K562 (cell line): ENCODE results near the gene IL23R. TPM values are rescaled to one million over a fixed set of nuclear protein-coding genes. Genes with fewer than 3 reads are reported as not detected.

ENCODE experiments used
- ATAC-seq: fragments of 200-7000 bp; cut with Tn5 transposase; 3 replicates; pipeline ENCODE4 v1.9.1; 2020; ENCODE audit warnings: moderate library complexity
- BruUV-seq: library from RNA; stranded (reverse); fragments of 400-500 nt; replicated peaks from 2 replicates; lab custom pipeline; 2021; lab: Mats Ljungman, UMichigan
- CTCF ChIA-PET: fragments of 300-600 bp; formaldehyde crosslinking; extraction: SDS; loops from one replicate; lab custom pipeline; 2021; ENCODE audit warnings: low intra/inter-chr PET ratio; lab: Yijun Ruan, JAX
- POLR2A ChIA-PET: fragments of 300-600, 350-650 bp; sonication (Branson Sonifier 250); formaldehyde crosslinking; extraction: SDS; loops from one replicate; lab custom pipeline; 2021; ENCODE audit warnings: antibody characterized with exemption, inconsistent platforms; lab: Yijun Ruan, JAX
- DNase-seq, 4 experiments: peaks; one replicate each; pipeline versions ENCODE4 v3.0.0 to v3.0.0-alpha.2; 2011 to 2018; ENCODE audit warnings: low spot score in 3 of 4, mixed read lengths in 3 of 4; ENCODE audit errors: extremely low read depth in 1 of 4
- FAIRE-seq: peaks from 2 replicates; lab custom pipeline; 2011; peaks lifted over from hg19 to GRCh38; lab: Jason Lieb, UNC
- H2AFZ ChIP-seq: 2 replicates; pipeline ENCODE4 v1.6.0; 2011; ENCODE audit warnings: low read depth, low read length, control low read depth, inconsistent platforms
- H3K27ac ChIP-seq: fragments of 200-600 bp; 3 replicates; pipeline ENCODE4 v1.8.0; 2011; ENCODE audit warnings: low read depth, mild to moderate bottlenecking, control low read depth, inconsistent platforms, low read length, moderate library complexity, mixed read lengths; ENCODE audit errors: extremely low read depth
- H3K27me3 ChIP-seq, 2 experiments: fragments of 300-600 bp in 1 of 2; 2 replicates in 1 of 2; 3 replicates in 1 of 2; pipeline versions ENCODE4 v1.6.0 to v1.8.0; 2011; ENCODE audit warnings: inconsistent platforms in 2 of 2, low read length in 2 of 2, mild to moderate bottlenecking in 1 of 2, mixed read lengths in 1 of 2, moderate library complexity in 1 of 2; ENCODE audit not compliant: control insufficient read depth in 2 of 2, insufficient read depth in 2 of 2
- H3K36me3 ChIP-seq: fragments of 300-600 bp; 3 replicates; pipeline ENCODE4 v1.8.0; 2011; ENCODE audit warnings: mild to moderate bottlenecking, low read length, inconsistent platforms; ENCODE audit not compliant: control insufficient read depth, insufficient read depth
- H3K4me1 ChIP-seq, 2 experiments: fragments of 200-600 bp in 1 of 2; replicated peaks in 1 of 2; 2 replicates in 1 of 2; 3 replicates in 1 of 2; pipeline versions ENCODE4 v1.5.1 to v1.8.0; 2011; ENCODE audit warnings: inconsistent platforms in 2 of 2, low read length in 2 of 2, mild to moderate bottlenecking in 1 of 2, mixed read lengths in 1 of 2, moderate library complexity in 1 of 2; ENCODE audit not compliant: control insufficient read depth in 2 of 2, insufficient read depth in 2 of 2
- H3K4me2 ChIP-seq: 2 replicates; pipeline ENCODE4 v1.6.1; 2011; ENCODE audit warnings: low read length, control low read depth, inconsistent platforms, mixed read lengths; ENCODE audit not compliant: insufficient read depth
- H3K4me3 ChIP-seq: fragments of 200-600 bp; sonication (generic), shearing (Covaris generic); 2 replicates; pipeline ENCODE4 v1.5.1; 2016; ENCODE audit warnings: control low read depth, inconsistent platforms
- H3K79me2 ChIP-seq: fragments of 200-600 bp; 3 replicates; pipeline ENCODE4 v1.8.0; 2011; ENCODE audit warnings: low read length, inconsistent platforms; ENCODE audit not compliant: control insufficient read depth, insufficient read depth
- H3K9ac ChIP-seq, 2 experiments: 2 replicates each; pipeline versions ENCODE4 v1.6.0 to v1.6.1; 2011; ENCODE audit warnings: low read depth in 2 of 2, low read length in 2 of 2, control low read depth in 1 of 2, inconsistent platforms in 1 of 2, mild to moderate bottlenecking in 1 of 2, mixed read lengths in 1 of 2; ENCODE audit not compliant: insufficient read depth in 1 of 2
- H3K9me1 ChIP-seq: one replicate; pipeline ENCODE4 v1.6.0; 2011; ENCODE audit warnings: inconsistent platforms, mild to moderate bottlenecking, low read length, moderate library complexity; ENCODE audit not compliant: control insufficient read depth, insufficient read depth
- H3K9me3 ChIP-seq: replicated peaks from 2 replicates; pipeline ENCODE4 v1.5.1; 2011; ENCODE audit warnings: low read depth, low read length, inconsistent platforms; ENCODE audit not compliant: control insufficient read depth, insufficient read depth
- H4K20me1 ChIP-seq: replicated peaks from 2 replicates; pipeline ENCODE4 v1.6.1; 2011; ENCODE audit warnings: low read length, inconsistent platforms, mixed read lengths; ENCODE audit not compliant: control insufficient read depth, insufficient read depth
- C11orf30 ChIP-seq: fragments of 450-650 bp; IDR thresholded peaks from 2 replicates; pipeline ENCODE4 v1.6.1; 2016; ENCODE audit warnings: low read depth, mild to moderate bottlenecking
- HDAC2 ChIP-seq: fragments of 450-650 bp; IDR thresholded peaks from 2 replicates; pipeline ENCODE4 v1.6.1; 2016; ENCODE audit warnings: mild to moderate bottlenecking
- MAFK ChIP-seq: IDR thresholded peaks from 2 replicates; pipeline ENCODE4 v1.6.1; 2011; ENCODE audit warnings: low read length, improper control_type of control experiment
- MEIS2 ChIP-seq: fragments of 450-650 bp; IDR thresholded peaks from 2 replicates; pipeline ENCODE4 v1.6.1; 2014; ENCODE audit warnings: mild to moderate bottlenecking; ENCODE audit not compliant: partially characterized antibody
- ZNF316 ChIP-seq: fragments of 450-650 bp; IDR thresholded peaks from 2 replicates; pipeline ENCODE4 v1.6.1; 2016
- WGBS: fragments of 100-300 bp; shearing (Covaris generic); methylation state at CpG from one replicate; pipeline ENCODE4 v1.1.6; 2016; ENCODE audit warnings: low coverage, mixed read lengths; ENCODE audit not compliant: insufficient coverage; ENCODE audit errors: missing lambda C conversion rate; 5-methylcytosine and 5-hydroxymethylcytosine counted together
- in situ Hi-C: fragments of 300-500 bp; cut with MboI; formaldehyde crosslinking; loops from 4 replicates; pipeline ENCODE4 v1.15.0; 2018; ENCODE audit warnings: inconsistent platforms, mixed read lengths
- intact Hi-C: fragments of 100-400 bp; cut with micrococcal nuclease; formaldehyde crosslinking; loops from 2 replicates; pipeline ENCODE4 v1.14.2; 2022
- polyA plus RNA-seq, 8 experiments: library from polyadenylated mRNA; depleted of rRNA in 4 of 8; stranded (reverse) in 5 of 8; unstranded in 3 of 8; fragments of >200 nt; fragmentation: Nextera tagmentation in 2 of 8; fragmentation: Illumina TruSeq in 1 of 8; extraction: Ambion mirVana in 2 of 8; extraction: Trizol in 1 of 8; gene quantifications; 2 replicates each; pipeline versions ENCODE4 v1.2.1 to v1.2.3, GENCODE V29; 2011 to 2014; ENCODE audit warnings: inconsistent platforms in 1 of 8, missing spikeins in 1 of 8
- total RNA-seq, 7 experiments: library from RNA; depleted of rRNA in 6 of 7; stranded (reverse); fragments of >200 nt in 6 of 7; fragmentation: Illumina TruSeq in 2 of 7; extraction: Trizol in 2 of 7; gene quantifications; 2 replicates each; pipeline versions ENCODE4 v1.2.1 to v1.2.3, GENCODE V29; 2011 to 2021; ENCODE audit warnings: low replicate concordance in 1 of 7
- TF ChIP-seq, protein P1 (sequence below), 2 experiments: fragments of 450-650 bp; conservative IDR thresholded peaks; 2 replicates each; pipeline ENCODE4 v1.6.1; 2017; ENCODE audit warnings: mild to moderate bottlenecking in 2 of 2, moderate library complexity in 2 of 2

The IL23R gene
- total and polyA plus RNA-seq, 9 of the 15 experiments (the other 6 are each of a cell fraction or from before 2014, with no cell fraction given), result 4.4 to 52.7 (median 22.8) TPM

- Histone ChIP-seq H3K4me3 (no peak overlapping the region), H3K27me3 (no peaks in the 10 kb centered on the region), H2AFZ (no peak overlapping the region), H3K27ac (no peak overlapping the region), H3K36me3 (no peaks in the 10 kb centered on the region), H3K9me3 (no peaks in the 10 kb centered on the region), H3K4me2 (no peak overlapping the region), H3K9me1 (no peaks in the 10 kb centered on the region), H3K79me2 (no peaks in the 10 kb centered on the region), H3K9ac (no peak overlapping the region), H3K4me1 (no peaks in the 10 kb centered on the region), H4K20me1 (no peaks in the 10 kb centered on the region)
- TF ChIP-seq HDAC2 (no peak), C11orf30 (peak; percentile 58), MAFK (peak; percentile 6; the same call in 1 of the 2 replicates), MEIS2 (peak; percentile 11), ZNF316 (peak; percentile 73)
- TF ChIP-seq, protein P1, sequence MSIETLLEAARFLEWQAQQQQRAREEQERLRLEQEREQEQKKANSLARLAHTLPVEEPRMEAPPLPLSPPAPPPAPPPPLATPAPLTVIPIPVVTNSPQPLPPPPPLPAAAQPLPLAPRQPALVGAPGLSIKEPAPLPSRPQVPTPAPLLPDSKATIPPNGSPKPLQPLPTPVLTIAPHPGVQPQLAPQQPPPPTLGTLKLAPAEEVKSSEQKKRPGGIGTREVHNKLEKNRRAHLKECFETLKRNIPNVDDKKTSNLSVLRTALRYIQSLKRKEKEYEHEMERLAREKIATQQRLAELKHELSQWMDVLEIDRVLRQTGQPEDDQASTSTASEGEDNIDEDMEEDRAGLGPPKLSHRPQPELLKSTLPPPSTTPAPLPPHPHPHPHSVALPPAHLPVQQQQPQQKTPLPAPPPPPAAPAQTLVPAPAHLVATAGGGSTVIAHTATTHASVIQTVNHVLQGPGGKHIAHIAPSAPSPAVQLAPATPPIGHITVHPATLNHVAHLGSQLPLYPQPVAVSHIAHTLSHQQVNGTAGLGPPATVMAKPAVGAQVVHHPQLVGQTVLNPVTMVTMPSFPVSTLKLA (conservative IDR thresholded peaks at IDR 0.05), result no peak
- ATAC-seq, result no peak
- intact Hi-C loops (no loop called here), in situ Hi-C loops (no loop called here)
- FAIRE-seq, result peak; percentile 11
- CTCF ChIA-PET, result no interaction called here
- BruUV-seq, result no TSS peak
- POLR2A ChIA-PET, result no interaction called here
- WGBS, result 13% methylated on average over 4 of the region's 4 CpGs
- DNase-seq, result no peak
These were observed 45.2 kb upstream of the IL23R start for GRCh38 chr1:67120855-67121619.
